GM10266 (cell line): ENCODE results near the gene RRAGC.

ENCODE experiments used
- DNase-seq: peaks from one replicate; pipeline ENCODE4 v3.0.0; 2012; ENCODE audit errors: extremely low spot score
- TF ChIP-seq, protein P1 (sequence below): IDR thresholded peaks from 2 replicates; pipeline ENCODE4 v1.5.1; 2012; ENCODE audit warnings: mild to moderate bottlenecking, low read depth; ENCODE audit not compliant: control insufficient read depth, insufficient read depth; ENCODE audit errors: missing control alignments

The RRAGC gene

GRCh38 chr1:38892976-38893375, 33.4 kb upstream of the RRAGC start:
- TF ChIP-seq, protein P1, sequence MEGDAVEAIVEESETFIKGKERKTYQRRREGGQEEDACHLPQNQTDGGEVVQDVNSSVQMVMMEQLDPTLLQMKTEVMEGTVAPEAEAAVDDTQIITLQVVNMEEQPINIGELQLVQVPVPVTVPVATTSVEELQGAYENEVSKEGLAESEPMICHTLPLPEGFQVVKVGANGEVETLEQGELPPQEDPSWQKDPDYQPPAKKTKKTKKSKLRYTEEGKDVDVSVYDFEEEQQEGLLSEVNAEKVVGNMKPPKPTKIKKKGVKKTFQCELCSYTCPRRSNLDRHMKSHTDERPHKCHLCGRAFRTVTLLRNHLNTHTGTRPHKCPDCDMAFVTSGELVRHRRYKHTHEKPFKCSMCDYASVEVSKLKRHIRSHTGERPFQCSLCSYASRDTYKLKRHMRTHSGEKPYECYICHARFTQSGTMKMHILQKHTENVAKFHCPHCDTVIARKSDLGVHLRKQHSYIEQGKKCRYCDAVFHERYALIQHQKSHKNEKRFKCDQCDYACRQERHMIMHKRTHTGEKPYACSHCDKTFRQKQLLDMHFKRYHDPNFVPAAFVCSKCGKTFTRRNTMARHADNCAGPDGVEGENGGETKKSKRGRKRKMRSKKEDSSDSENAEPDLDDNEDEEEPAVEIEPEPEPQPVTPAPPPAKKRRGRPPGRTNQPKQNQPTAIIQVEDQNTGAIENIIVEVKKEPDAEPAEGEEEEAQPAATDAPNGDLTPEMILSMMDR, result no peak
- no peak for DNase-seq

GRCh38 chr1:38891753-38892152, 32.2 kb upstream of the RRAGC start:
- no peak for DNase-seq

GRCh38 chr1:38889589-38889988, 30.0 kb upstream of the RRAGC start:
- TF ChIP-seq, protein P1, result no peak
- no peak for DNase-seq

More at GRCh38 chr1:38891753-38892152, 32.2 kb upstream of the RRAGC start:
- TF ChIP-seq, protein P1, result no peak

GRCh38 chr1:38888423-38889333, 29.1 kb upstream of the RRAGC start:
- TF ChIP-seq, protein P1, result no peak
- no peak for DNase-seq

- TF ChIP-seq, protein P1, result no peak
- DNase-seq, result no peak
These were observed 25.5 kb upstream of the RRAGC start for GRCh38 chr1:38885092-38885491.

- DNase-seq, result no peak
- TF ChIP-seq, protein P1, result no peak
These were observed 21.9 kb upstream of the RRAGC start, which contains the start of gene GJA9 for GRCh38 chr1:38881487-38881886. GJA9 (minus strand) TSS chr1:38881587; CDS start chr1:38876098, 5,489 bp downstream.

DNA sequence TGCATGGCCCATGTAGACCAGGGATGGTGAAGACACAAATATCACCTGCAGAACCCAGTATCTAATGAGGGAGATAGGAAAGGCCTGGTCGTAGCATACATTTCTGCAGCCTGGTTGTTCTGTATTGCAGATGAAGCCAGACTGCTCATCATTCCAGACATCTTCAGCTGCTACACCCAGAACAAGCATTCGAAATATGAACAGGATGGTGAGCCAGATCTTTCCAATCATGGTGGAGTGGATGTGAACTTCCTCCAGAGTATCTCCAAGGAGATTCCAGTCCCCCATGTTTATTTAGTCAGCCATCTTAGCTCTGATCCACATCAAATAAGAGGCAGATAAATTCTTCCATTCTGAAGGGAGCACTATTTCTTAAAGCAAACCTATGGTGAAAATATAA, 16.2 kb upstream of the RRAGC start:
- TF ChIP-seq, protein P1, result no peak
- no peak for DNase-seq
